Measurements from ENCODE around the gene PRPF40A. TPM values are rescaled to one million over a fixed set of nuclear protein-coding genes. Genes with fewer than 3 reads are reported as not detected.
"Not testable (repeated sequence)": the region's sequence is repeated elsewhere in the genome, so short reads cannot be mapped to it uniquely, and the experiment has no call there.

Gene PRPF40A
- total RNA-seq = 100 to 1,000 TPM; 107 to 109 TPM

DNA sequence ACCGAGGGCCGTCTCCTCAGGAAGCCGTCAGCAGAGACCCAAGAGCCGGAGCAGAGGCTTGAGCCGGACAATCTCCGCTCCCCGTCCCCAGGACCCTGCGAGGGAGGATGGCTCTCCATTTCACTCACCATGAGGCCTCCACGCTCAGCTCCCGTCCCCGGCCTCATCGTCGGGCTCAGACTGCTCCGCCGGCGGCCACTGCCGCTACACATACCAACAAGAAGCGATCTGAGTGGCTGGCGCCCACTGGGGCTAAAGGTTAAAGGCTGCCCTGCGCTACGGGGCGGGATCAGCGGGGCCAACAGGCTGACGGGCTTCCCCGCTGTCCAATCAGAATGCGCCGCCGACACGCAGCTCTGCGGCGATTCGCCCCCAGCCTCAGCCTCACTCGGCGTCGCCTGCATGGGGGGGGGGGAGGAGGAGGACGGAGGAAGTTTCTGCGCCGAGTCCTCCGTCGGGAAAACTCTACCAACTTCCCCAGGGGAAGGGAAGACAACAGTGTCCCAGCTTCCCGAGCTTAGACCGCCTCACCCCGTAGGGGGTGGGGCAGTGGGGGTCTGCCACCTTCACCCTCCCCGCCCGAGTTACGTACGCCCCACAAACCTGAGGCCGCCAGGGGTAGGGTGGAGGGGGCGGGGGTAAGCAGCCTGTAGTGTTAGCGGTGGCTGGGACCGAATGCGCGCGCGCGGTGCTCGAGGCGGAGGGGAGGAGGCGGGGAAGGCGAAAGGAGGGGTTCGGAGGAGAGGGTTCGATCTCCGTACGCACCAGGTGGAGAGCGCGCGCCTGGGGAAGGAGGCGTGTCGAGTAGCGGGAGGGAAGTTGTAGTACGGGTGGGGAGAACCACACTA is at the start of gene PRPF40A:
PRPF40A (minus strand) TSS at position 234 of the 848 bp plus-strand sequence; CDS start at position 212, 22 bp downstream.
- Mint-ChIP-seq H3K4me1 (peaks cover 66% of the 10 kb centered on the region), H3K27ac (peak within 1 kb of the TSS; percentile 99), H3K27me3 (no peaks in the 10 kb centered on the region), H3K36me3 (ENCODE audit: low read depth) (peaks cover 53% of the 10 kb centered on the region), H3K4me3 (peak within 1 kb of the TSS; percentile 99), H3K9me3 (no peaks in the 10 kb centered on the region)
- ChIA-PET CTCF (interaction anchor here (0.7 to 2.0 kb wide), 7 partner anchors 10 to 1443 kb away, joined by 3 to 7 read pairs (median 3); partner anchors contain the start of gene STAM2), POLR2A (interaction anchor here (0.6 to 1.2 kb wide), 2 partner anchors 23 to 816 kb away, joined by 4 to 10 read pairs; no protein-coding TSS in a partner anchor)
- peak; percentile 99 for DNase-seq

DNA sequence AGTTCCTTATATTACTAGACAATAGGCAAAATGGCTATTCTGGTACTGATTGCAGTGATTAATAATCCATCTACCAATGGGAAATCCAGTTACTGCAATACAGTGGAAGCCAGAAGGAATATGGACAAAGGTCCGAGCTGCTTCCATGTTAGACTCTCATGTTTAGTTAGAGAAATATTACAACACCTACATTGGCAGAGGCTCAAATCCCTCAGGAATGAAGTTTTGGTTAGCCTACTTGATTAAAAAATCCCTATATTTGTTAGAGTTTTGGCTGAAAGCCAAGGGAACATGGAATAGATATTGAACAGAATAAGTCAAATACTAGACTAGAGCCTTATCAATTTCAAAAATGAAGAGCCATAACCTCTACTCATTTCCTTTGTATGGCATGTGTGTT is 49.7 kb upstream of the PRPF40A start:
- Mint-ChIP-seq H3K27ac (no peak overlapping the region), H3K4me1 (no peaks in the 10 kb centered on the region), H3K4me3 (no peak overlapping the region), H3K27me3 (no peaks in the 10 kb centered on the region), H3K36me3 (ENCODE audit: low read depth) (peaks cover 19% of the 10 kb centered on the region), H3K9me3 (no peaks in the 10 kb centered on the region)
- ChIA-PET POLR2A (no interaction called here), CTCF (no interaction called here)
- no peak for DNase-seq

DNA sequence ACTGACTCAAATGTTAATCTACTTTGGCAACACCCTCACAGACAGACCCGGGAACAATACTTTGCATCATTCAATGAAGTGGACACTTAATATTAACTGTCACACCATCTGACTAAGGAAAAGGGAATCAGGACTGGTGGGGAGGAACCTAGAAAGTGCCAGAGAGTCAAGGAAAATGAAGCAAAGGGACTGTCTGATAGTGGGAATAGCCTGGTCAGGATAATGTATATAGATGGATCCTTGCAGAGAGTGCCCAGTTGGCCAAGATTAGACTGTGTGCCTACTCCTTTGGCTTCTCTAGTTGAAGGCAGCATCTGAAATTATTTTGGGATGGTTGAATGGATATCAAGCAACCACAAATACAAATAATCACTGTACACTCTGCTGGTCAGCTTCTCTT is 46.4 kb upstream of the PRPF40A start:
- no peak for DNase-seq
- H3K9me3 Mint-ChIP-seq = no peaks in the 10 kb centered on the region
- ChIA-PET CTCF (no interaction called here), POLR2A (no interaction called here)
- H3K27ac Mint-ChIP-seq = no peak overlapping the region
- H3K27me3 Mint-ChIP-seq = no peaks in the 10 kb centered on the region
- no peaks in the 10 kb centered on the region for H3K4me1 Mint-ChIP-seq
- H3K36me3 Mint-ChIP-seq (ENCODE audit: low read depth) = peaks cover 30% of the 10 kb centered on the region
- no peak overlapping the region for H3K4me3 Mint-ChIP-seq

DNA sequence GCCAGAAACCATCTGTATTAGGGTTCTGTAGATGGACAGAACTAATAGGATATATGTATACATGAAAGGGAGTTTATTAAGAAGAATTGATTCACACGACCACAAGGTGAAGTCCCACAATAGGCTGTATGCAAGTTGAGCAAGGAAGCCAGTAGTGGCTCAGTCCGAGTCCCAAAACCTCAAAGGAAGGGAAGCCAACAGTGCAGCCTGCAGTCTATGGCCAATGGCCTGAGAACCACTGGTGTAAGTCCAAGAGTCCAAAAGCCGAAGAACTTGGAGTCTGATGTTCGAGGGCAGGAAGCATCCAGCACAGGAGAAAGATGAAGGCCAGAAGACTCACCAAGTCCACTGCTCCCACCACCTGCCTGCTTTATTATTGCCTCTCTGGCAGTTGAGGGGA is 45.9 kb upstream of the PRPF40A start:
- H3K27ac Mint-ChIP-seq, DNase-seq, CTCF ChIA-PET, H3K27me3 Mint-ChIP-seq, H3K9me3 Mint-ChIP-seq, H3K4me3 Mint-ChIP-seq, POLR2A ChIA-PET, H3K4me1 Mint-ChIP-seq: not testable (repeated sequence)
- H3K36me3 Mint-ChIP-seq (ENCODE audit: low read depth) = peaks cover 33% of the 10 kb centered on the region

DNA sequence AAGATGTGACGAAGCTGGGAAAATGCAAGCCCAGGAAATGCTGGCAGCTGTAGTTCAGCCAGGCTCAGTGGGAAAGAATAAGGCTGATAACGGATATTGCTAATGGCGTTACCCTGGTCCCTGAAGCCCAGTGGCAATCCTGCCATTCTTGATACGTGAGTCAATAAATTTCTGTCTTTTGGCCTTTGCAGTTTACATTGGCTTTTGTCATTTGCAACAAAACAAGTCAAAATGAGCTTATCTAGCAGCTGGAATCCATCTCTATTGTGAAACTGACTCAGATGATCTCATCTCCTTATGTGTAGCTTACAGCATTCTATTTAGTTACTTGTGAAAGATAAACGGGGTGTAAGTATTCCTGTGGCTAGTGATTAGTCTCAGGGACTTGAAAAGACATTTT is 44.9 kb upstream of the PRPF40A start:
- ChIA-PET POLR2A (no interaction called here), CTCF (no interaction called here)
- DNase-seq = no peak
- Mint-ChIP-seq H3K4me1 (no peaks in the 10 kb centered on the region), H3K27ac (no peak overlapping the region), H3K27me3 (no peaks in the 10 kb centered on the region), H3K9me3 (no peaks in the 10 kb centered on the region), H3K4me3 (no peak overlapping the region), H3K36me3 (ENCODE audit: low read depth) (peaks cover 33% of the 10 kb centered on the region)

DNA sequence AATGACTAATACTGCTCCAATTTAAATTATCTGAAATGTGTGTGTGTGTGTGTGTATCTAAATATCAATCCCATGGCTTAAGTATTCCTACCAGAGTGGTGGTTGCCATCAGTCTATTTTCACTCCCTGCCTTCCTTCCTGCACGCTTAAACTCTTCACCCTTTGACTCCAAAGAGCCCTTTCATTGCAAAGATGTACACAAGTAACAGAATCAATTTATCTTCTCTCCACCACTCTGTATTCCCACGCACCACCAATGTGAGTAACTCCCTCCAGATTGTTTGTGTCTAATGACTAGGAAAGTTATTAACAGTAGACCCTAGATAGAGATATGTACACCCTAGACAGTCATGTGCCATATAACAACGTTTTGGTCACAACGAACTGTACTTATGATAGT is 44.0 kb upstream of the PRPF40A start:
- no peaks in the 10 kb centered on the region for H3K4me1 Mint-ChIP-seq
- H3K9me3 Mint-ChIP-seq = no peaks in the 10 kb centered on the region
- no peak for DNase-seq
- POLR2A ChIA-PET = no interaction called here
- peaks cover 40% of the 10 kb centered on the region for H3K36me3 Mint-ChIP-seq (ENCODE audit: low read depth)
- H3K4me3 Mint-ChIP-seq = no peak overlapping the region
- no peak overlapping the region for H3K27ac Mint-ChIP-seq
- H3K27me3 Mint-ChIP-seq = no peaks in the 10 kb centered on the region
- CTCF ChIA-PET = no interaction called here

DNA sequence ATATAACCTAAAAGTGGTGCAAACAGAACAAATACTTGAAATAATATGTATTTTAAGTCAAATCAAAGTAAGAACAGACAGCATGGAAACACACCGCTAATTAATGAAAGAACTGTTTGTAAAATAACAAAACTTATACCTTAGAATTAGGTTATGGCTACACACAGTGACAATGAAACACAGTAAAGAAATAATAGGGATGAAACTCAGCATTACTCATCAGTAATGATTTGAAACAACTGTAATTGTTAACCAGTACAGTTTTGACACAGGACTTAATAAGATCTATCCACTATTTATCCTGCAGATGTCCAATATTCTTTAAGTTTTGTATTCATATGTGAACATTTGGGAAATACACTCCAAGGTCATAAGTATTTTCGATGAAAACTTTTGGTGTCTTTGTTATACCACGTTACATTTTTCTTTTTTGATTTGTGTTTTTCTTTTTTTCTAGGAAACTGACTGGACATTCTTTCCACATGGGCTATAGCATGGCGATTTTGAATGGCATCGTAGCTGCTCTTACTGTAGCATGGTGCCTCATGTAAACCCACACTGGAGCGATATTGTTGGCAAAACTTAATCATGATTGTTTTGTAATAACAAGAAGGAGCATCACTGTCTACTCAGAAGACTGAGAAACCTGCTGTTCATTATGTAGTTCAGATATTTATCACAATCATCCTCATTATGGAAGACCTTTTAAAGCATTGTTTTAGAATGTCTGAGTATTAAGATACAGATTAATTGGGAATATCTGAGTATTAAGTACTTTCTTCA is 42.2 kb upstream of the PRPF40A start:
- POLR2A ChIA-PET = no interaction called here
- CTCF ChIA-PET = interaction anchor here (1.3 kb wide), 1 partner anchor 14 kb away, joined by 3 read pairs; no protein-coding TSS in a partner anchor
- no peaks in the 10 kb centered on the region for H3K4me1 Mint-ChIP-seq
- no peaks in the 10 kb centered on the region for H3K9me3 Mint-ChIP-seq
- H3K4me3 Mint-ChIP-seq = no peak overlapping the region
- peaks cover 45% of the 10 kb centered on the region for H3K36me3 Mint-ChIP-seq (ENCODE audit: low read depth)
- no peak overlapping the region for H3K27ac Mint-ChIP-seq
- DNase-seq = no peak
- H3K27me3 Mint-ChIP-seq = no peaks in the 10 kb centered on the region

DNA sequence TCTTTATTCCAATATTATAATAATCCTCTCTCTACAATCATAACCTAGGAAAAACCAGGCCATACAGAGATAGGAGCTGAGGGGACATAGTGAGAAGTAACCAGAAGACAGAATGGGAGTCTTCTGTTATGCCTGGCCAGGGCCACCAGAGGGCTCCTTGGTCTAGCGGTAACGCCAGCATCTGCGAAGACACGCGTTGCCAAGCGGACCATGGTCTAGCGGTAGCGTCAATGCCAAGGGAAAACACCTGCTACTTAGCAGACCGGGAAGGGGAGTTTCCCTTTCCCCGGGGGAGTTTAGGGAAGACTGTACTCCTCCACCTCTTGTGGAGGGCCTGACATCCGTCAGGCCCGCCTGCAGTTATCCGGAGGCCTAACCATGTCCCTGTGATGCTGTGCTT is 37.8 kb upstream of the PRPF40A start:
- Mint-ChIP-seq H3K36me3 (ENCODE audit: low read depth) (peaks cover 50% of the 10 kb centered on the region), H3K27ac (no peak overlapping the region), H3K4me3 (no peak overlapping the region), H3K4me1 (no peaks in the 10 kb centered on the region), H3K9me3 (no peaks in the 10 kb centered on the region), H3K27me3 (no peaks in the 10 kb centered on the region)
- POLR2A ChIA-PET = no interaction called here
- no peak for DNase-seq
- CTCF ChIA-PET = no interaction called here

DNA sequence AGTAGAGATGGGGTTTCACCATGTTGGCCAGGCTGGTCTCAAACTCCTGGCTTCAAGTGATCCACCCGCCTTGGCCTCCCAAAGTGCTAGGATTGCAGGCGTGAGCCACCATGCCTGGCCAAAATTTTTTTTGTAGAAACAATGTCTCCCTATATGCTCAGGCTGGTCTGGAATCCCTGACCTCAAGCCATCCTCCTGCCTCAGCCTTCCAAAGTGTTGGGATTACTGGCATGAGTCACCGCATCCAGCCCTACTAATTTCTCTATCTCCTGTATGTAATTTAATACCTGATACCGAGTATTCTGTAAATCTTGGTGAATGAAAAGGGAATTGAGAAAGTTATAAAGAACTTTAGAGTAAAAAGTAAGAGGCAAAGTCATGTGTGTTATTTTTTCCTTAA is 30.5 kb upstream of the PRPF40A start:
- CTCF ChIA-PET, H3K27ac Mint-ChIP-seq, H3K4me3 Mint-ChIP-seq, H3K9me3 Mint-ChIP-seq, POLR2A ChIA-PET, H3K27me3 Mint-ChIP-seq, H3K4me1 Mint-ChIP-seq, DNase-seq: not testable (repeated sequence)
- peaks cover 44% of the 10 kb centered on the region for H3K36me3 Mint-ChIP-seq (ENCODE audit: low read depth)

DNA sequence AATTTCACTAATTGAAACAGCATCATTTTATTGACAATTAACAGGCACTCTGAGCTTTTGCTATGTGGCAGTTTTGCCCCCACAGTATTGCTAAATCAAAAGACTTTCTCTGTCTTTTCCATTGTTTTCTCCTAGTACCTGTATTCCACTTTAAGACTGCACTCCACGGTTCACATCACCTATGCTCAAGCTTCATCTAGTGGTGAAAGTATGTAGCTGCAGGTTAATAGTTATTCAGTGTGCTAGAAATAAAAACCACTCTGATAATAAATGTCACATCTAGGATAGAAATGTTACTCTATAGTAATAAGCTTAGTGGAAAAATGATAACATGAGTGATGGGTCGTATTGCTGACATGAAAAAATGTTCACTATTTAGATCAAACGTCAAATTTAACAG is 25.7 kb upstream of the PRPF40A start:
- Mint-ChIP-seq H3K36me3 (ENCODE audit: low read depth) (peaks cover 28% of the 10 kb centered on the region), H3K4me1 (peaks cover 3% of the 10 kb centered on the region), H3K27me3 (no peaks in the 10 kb centered on the region), H3K9me3 (no peaks in the 10 kb centered on the region), H3K4me3 (no peak overlapping the region), H3K27ac (no peak overlapping the region)
- POLR2A ChIA-PET = no interaction called here
- CTCF ChIA-PET = interaction anchor here (1.4 kb wide), 3 partner anchors 15 to 556 kb away, joined by 3 to 5 read pairs (median 3); no protein-coding TSS in a partner anchor
- no peak for DNase-seq

DNA sequence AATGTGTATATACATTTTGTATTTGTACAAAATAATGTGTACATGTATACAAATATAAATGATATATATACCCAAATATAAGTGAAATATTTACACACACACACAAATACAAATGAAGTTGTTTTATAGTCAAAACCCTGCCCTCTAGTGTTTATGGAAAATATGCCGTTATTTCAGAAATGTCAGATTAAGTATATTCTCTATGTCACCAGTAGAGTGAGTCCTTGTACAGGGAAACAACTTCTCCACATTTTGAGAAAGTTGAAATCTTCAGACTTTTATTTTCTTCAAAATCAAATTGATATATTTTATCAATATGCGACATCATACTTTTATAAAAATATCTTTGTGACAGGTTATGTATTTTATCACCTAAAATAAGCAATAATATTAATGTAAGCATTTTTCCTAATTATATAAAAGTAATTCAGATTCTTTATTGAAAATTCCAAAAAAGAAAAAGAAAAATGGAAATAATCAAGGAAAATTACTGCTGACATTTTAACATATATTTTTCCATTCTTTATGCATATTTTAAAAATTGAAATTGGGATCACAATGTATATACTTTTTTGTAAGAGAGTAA is 23.6 kb upstream of the PRPF40A start:
- Mint-ChIP-seq H3K4me3 (no peak overlapping the region), H3K4me1 (peaks cover 5% of the 10 kb centered on the region), H3K9me3 (no peaks in the 10 kb centered on the region), H3K27me3 (no peaks in the 10 kb centered on the region), H3K36me3 (ENCODE audit: low read depth) (peaks cover 35% of the 10 kb centered on the region), H3K27ac (no peak overlapping the region)
- POLR2A ChIA-PET = no interaction called here
- no peak for DNase-seq
- CTCF ChIA-PET = interaction anchor here (0.8 kb wide), 1 partner anchor 19 kb away, joined by 3 read pairs; no protein-coding TSS in a partner anchor

DNA sequence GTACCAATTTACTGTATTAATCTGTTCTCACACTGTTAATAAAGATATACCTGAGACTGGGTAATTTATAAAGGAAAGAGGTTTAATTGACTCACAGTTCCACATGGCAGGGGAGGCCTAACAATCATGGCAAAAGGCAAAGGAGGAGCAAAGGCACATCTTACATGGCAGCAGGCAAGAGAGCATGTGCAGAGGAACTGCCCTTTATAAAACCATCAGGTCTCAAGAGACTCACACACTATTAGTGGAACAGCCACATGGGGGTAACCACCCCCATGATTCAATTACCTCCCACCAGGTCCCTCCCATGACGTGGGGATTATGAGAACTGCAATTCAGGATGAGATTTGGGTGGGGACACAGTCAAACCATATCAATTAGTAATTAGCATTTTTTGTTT is 22.4 kb upstream of the PRPF40A start:
- H3K36me3 Mint-ChIP-seq (ENCODE audit: low read depth) = peaks cover 38% of the 10 kb centered on the region
- H3K9me3 Mint-ChIP-seq, POLR2A ChIA-PET, H3K4me1 Mint-ChIP-seq, H3K4me3 Mint-ChIP-seq, CTCF ChIA-PET, H3K27me3 Mint-ChIP-seq, H3K27ac Mint-ChIP-seq, DNase-seq: not testable (repeated sequence)

DNA sequence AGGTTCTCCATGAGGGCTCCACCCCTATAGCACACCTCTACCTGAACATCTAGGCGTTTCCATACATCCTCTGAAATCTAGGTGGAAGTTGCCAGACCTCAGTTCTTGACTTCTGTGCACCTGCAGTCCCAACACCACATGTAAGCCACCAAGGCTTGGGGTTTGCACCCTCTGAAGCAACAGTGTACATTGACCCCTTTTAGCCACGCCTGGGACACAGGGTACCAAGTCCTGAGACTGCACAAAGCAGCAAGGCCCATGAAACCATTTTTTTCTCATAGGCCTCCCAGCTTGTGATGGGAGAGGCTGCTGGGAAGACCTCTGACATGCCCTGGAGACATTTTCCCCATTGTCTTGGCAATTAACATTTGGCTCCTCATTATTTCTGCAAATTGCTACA is 21.2 kb upstream of the PRPF40A start:
- H3K9me3 Mint-ChIP-seq = no peaks in the 10 kb centered on the region

More for the DNA sequence above, 21.2 kb upstream of the PRPF40A start:
- Mint-ChIP-seq H3K27ac (peak overlapping the region; percentile 9), H3K27me3 (no peaks in the 10 kb centered on the region), H3K4me3 (no peak overlapping the region), H3K4me1 (peaks cover 7% of the 10 kb centered on the region), H3K36me3 (ENCODE audit: low read depth) (peaks cover 38% of the 10 kb centered on the region)
- ChIA-PET CTCF (interaction anchor here (0.6 to 0.7 kb wide), 3 partner anchors 13 to 912 kb away, joined by 3 to 4 read pairs (median 4); no protein-coding TSS in a partner anchor), POLR2A (no interaction called here)
- DNase-seq = no peak
